ENCODE measurements around the gene TNFRSF12A. TPM values are rescaled to one million over a fixed set of nuclear protein-coding genes. Genes with fewer than 3 reads are reported as not detected.

The TNFRSF12A gene
- total and polyA plus RNA-seq, 2 of the 4 experiments (the other 2 are of a cell fraction): 103 to 304 TPM

DNA sequence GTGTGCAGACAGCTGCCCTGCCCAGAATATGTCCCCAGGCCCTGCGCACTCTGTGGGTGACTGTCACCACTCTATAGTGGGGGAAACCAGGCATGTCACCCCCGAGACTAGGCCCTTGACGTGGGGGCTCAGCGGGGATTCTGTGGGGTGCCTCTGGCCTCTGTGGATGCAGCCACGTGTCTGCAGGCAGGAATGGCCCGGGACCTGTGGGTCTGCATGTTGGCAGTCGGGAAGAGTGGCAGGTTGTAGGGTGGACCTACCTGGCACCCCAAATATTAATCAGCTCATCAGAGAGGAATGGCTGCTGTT is 46.2 kb downstream of the TNFRSF12A start:
- peaks cover 6 to 19% of the 10 kb centered on the region in 2 experiments; a peak in 2 of 4 replicates for H3K79me1 ChIP-seq (ENCODE audit: low read depth in 1 of 2, low read length in 2 of 2)
- peak overlapping the region; percentile 62; the same call in 1 of the 2 replicates for H4K91ac ChIP-seq (ENCODE audit: insufficient read depth, low read depth, low read length)
- WGBS, 2 experiments (ENCODE audit: extremely low coverage in 2 of 2, insufficient read length in 1 of 2): 100% methylated on average over 1 of the region's 7 CpGs; no CpG with 5 or more reads in 1 of the 2 experiments
- peaks cover 3% of the 10 kb centered on the region; the same call in 1 of the 2 replicates for H3K27me3 ChIP-seq (ENCODE audit: control insufficient read depth, insufficient read depth, low read length)
- in situ Hi-C loops (cut with MboI; ENCODE audit: low sequenced_read_pairs): no loop called here
- no TSS peak for BruUV-seq (replicated peaks)
- H4K5ac ChIP-seq (ENCODE audit: low read depth, low read length): no peak overlapping the region
- H2AFZ ChIP-seq (replicated peaks; ENCODE audit: low read length, poor library complexity): peak overlapping the region; percentile 98
- H4K20me1 ChIP-seq (ENCODE audit: insufficient read depth, low read length): no peaks in the 10 kb centered on the region
- peak overlapping the region; percentile 19; the same call in 1 of the 2 replicates for H2BK120ac ChIP-seq (ENCODE audit: low read depth, low read length)
- H2BK20ac ChIP-seq (ENCODE audit: low read depth, low read length): no peak overlapping the region
- H3K36me3 ChIP-seq (ENCODE audit: control insufficient read depth, insufficient read depth, low read length): no peaks in the 10 kb centered on the region
- H3K9me1 ChIP-seq (ENCODE audit: insufficient read depth, low read length): peaks cover 18% of the 10 kb centered on the region
- peak overlapping the region; percentile 97; the same call in 1 of the 2 replicates for H2AK5ac ChIP-seq (ENCODE audit: low read depth, low read length)
- H3K23ac ChIP-seq (ENCODE audit: low read depth, low read length): peak overlapping the region; percentile 59; the same call in 1 of the 2 replicates
- H2AK9ac ChIP-seq (replicated peaks; ENCODE audit: low read depth, low read length, poor library complexity): peak overlapping the region; percentile 99
- peak overlapping the region; percentile 1 for H2BK5ac ChIP-seq (ENCODE audit: low read depth, low read length, poor library complexity, severe bottlenecking)
- POLR2A ChIA-PET (ENCODE audit: unreplicated experiment): no interaction called here
- H3K14ac ChIP-seq (replicated peaks; ENCODE audit: low read depth, low read length): no peak overlapping the region
- intact Hi-C loops (cut with micrococcal nuclease): no loop called here
- TF ChIP-seq FOS (IDR thresholded peaks at IDR 0.05; ENCODE audit: low read depth, low read length): no peak
- TF ChIP-seq, protein P1, sequence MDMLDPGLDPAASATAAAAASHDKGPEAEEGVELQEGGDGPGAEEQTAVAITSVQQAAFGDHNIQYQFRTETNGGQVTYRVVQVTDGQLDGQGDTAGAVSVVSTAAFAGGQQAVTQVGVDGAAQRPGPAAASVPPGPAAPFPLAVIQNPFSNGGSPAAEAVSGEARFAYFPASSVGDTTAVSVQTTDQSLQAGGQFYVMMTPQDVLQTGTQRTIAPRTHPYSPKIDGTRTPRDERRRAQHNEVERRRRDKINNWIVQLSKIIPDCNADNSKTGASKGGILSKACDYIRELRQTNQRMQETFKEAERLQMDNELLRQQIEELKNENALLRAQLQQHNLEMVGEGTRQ (IDR thresholded peaks at IDR 0.05; ENCODE audit: low read depth, low read length): no peak
- TF ChIP-seq, protein P2, sequence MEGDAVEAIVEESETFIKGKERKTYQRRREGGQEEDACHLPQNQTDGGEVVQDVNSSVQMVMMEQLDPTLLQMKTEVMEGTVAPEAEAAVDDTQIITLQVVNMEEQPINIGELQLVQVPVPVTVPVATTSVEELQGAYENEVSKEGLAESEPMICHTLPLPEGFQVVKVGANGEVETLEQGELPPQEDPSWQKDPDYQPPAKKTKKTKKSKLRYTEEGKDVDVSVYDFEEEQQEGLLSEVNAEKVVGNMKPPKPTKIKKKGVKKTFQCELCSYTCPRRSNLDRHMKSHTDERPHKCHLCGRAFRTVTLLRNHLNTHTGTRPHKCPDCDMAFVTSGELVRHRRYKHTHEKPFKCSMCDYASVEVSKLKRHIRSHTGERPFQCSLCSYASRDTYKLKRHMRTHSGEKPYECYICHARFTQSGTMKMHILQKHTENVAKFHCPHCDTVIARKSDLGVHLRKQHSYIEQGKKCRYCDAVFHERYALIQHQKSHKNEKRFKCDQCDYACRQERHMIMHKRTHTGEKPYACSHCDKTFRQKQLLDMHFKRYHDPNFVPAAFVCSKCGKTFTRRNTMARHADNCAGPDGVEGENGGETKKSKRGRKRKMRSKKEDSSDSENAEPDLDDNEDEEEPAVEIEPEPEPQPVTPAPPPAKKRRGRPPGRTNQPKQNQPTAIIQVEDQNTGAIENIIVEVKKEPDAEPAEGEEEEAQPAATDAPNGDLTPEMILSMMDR (conservative IDR thresholded peaks at IDR 0.05; ENCODE audit: low read depth, low read length): no peak
- ATAC-seq (ENCODE audit: low read depth) (no peak), DNase-seq (no peak)
- H3K9ac ChIP-seq (ENCODE audit: low read depth, low read length): no peak overlapping the region
- peak overlapping the region in 1 of 2 experiments; percentile 92; a peak in 2 of 4 replicates for H4K8ac ChIP-seq (ENCODE audit: low read depth in 2 of 2, low read length in 2 of 2)
- H3K9me3 ChIP-seq (ENCODE audit: control insufficient read depth, insufficient read depth, low read length): no peaks in the 10 kb centered on the region
- peak overlapping the region; percentile 81; the same call in 1 of the 2 replicates for H3K4ac ChIP-seq (ENCODE audit: low read depth, low read length)
- peaks cover 12% of the 10 kb centered on the region for H3K4me1 ChIP-seq (ENCODE audit: control insufficient read depth, insufficient read depth, low read length)
- H3K4me2 ChIP-seq (ENCODE audit: low read depth, low read length): peak overlapping the region; percentile 32; the same call in 1 of the 2 replicates
- no peak overlapping the region for H3K27ac ChIP-seq (ENCODE audit: insufficient read depth, low read length)
- CTCF ChIA-PET: no interaction called here
- H2BK15ac ChIP-seq (ENCODE audit: low read depth, low read length): peak overlapping the region; percentile 36; the same call in 1 of the 3 replicates
- no peak overlapping the region for H3K18ac ChIP-seq (ENCODE audit: low read depth, low read length)
- H3K56ac ChIP-seq (ENCODE audit: extremely low read depth, insufficient read depth, low read length): no peak overlapping the region
- dilution Hi-C loops (cut with HindIII; ENCODE audit: low sequenced_read_pairs, unreplicated experiment): no loop called here
- peak overlapping the region; percentile 47; the same call in 1 of the 2 replicates for H3K4me3 ChIP-seq (ENCODE audit: insufficient read depth, low read depth, low read length)

All from IMR-90 (cell line).